ENCODE data around the gene PRAMEF17.
"Not testable (repeated sequence)": the region's sequence is repeated elsewhere in the genome, so short reads cannot be mapped to it uniquely, and the experiment has no call there.

DNA sequence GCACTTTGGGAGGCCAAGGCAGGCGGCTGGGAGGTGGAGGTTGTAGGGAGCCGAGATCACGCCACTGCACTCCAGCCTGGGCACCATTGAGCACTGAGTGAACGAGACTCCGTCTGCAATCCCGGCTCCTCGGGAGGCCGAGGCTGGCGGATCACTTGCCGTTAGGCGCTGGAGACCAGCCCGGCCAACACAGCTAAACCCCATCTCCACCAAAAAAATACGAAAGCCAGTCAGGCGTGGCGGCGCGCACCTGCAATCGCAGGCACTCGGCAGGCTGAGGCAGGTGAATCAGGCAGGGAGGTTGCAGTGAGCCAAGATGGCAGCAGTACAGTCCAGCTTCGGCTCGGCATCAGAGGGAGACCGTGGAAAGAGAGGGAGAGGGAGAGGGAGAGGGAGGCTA, 5.9 kb downstream of the PRAMEF17 start:
- TF ChIP-seq, protein P1, sequence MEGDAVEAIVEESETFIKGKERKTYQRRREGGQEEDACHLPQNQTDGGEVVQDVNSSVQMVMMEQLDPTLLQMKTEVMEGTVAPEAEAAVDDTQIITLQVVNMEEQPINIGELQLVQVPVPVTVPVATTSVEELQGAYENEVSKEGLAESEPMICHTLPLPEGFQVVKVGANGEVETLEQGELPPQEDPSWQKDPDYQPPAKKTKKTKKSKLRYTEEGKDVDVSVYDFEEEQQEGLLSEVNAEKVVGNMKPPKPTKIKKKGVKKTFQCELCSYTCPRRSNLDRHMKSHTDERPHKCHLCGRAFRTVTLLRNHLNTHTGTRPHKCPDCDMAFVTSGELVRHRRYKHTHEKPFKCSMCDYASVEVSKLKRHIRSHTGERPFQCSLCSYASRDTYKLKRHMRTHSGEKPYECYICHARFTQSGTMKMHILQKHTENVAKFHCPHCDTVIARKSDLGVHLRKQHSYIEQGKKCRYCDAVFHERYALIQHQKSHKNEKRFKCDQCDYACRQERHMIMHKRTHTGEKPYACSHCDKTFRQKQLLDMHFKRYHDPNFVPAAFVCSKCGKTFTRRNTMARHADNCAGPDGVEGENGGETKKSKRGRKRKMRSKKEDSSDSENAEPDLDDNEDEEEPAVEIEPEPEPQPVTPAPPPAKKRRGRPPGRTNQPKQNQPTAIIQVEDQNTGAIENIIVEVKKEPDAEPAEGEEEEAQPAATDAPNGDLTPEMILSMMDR (conservative IDR thresholded peaks at IDR 0.05 in 1 of 2, IDR thresholded peaks at IDR 0.05 in 1 of 2; ENCODE audit: low read depth in 1 of 2, low read length in 2 of 2): not testable (repeated sequence)
- TF ChIP-seq EZH2 (IDR thresholded peaks at IDR 0.05; ENCODE audit: low read length, missing control alignments): not testable (repeated sequence)
